ENCODE measurements around the gene UCHL3. TPM values are rescaled to one million over a fixed set of nuclear protein-coding genes. Genes with fewer than 3 reads are reported as not detected.

UCHL3 gene
- total and polyA plus RNA-seq, 2 of the 8 experiments (the other 6 are each of a cell fraction or from before 2014, with no cell fraction given), result 33.0 to 61.1 TPM

- Histone ChIP-seq H2BK20ac (ENCODE audit: low read length) (no peak overlapping the region), H2BK5ac (ENCODE audit: low read depth, low read length) (no peak overlapping the region), H2AK5ac (ENCODE audit: low read depth, low read length) (no peak overlapping the region), H4K8ac (ENCODE audit: extremely low read depth, insufficient read depth, low read length) (no peak overlapping the region), H3K14ac (ENCODE audit: insufficient read length) (no peak overlapping the region), H3K4ac (replicated peaks; ENCODE audit: insufficient read length, low read depth, low read length) (no peak overlapping the region), H2AFZ (ENCODE audit: low read length) (no peak overlapping the region), H4K5ac (ENCODE audit: insufficient read length, low read depth, low read length) (no peak overlapping the region), H3K9me3 (ENCODE audit: insufficient read depth in 2 of 2, low read depth in 1 of 2, low read length in 1 of 2) (no peaks in the 10 kb centered on the region), H3K4me1 (replicated peaks in 1 of 4; ENCODE audit: control insufficient read depth in 3 of 4, insufficient read depth in 4 of 4, low read length in 3 of 4) (peaks cover 0 to 1% (median 0%) of the 10 kb centered on the region in 4 experiments; a peak in 1 of 7 replicates), H3K27me3 (replicated peaks in 1 of 4; ENCODE audit: control insufficient read depth in 3 of 4, extremely low read depth in 1 of 4, insufficient read depth in 3 of 4, low read length in 3 of 4) (no peaks in the 10 kb centered on the region), H3K4me2 (ENCODE audit: insufficient read depth in 1 of 2, low read depth in 2 of 2, low read length in 2 of 2) (no peak overlapping the region), H3K36me3 (ENCODE audit: control insufficient read depth in 2 of 4, insufficient read depth in 4 of 4, low read length in 3 of 4) (no peaks in the 10 kb centered on the region), H2BK12ac (ENCODE audit: low read depth, low read length) (no peak overlapping the region), H3K79me2 (ENCODE audit: control insufficient read depth in 1 of 2, insufficient read depth in 2 of 2, low read length in 2 of 2) (peaks cover 0 to 6% of the 10 kb centered on the region in 2 experiments; a peak in 2 of 4 replicates), H3K9ac (replicated peaks in 1 of 4; ENCODE audit: extremely low read depth in 1 of 4, low read depth in 3 of 4, low read length in 3 of 4) (no peak overlapping the region), H3K18ac (ENCODE audit: extremely low read depth, low read length) (no peak overlapping the region), H2BK120ac (replicated peaks; ENCODE audit: low read depth, low read length) (no peak overlapping the region), H2BK15ac (ENCODE audit: low read length) (no peak overlapping the region), H4K91ac (replicated peaks; ENCODE audit: insufficient read length, low read length) (no peak overlapping the region), H3K23ac (ENCODE audit: insufficient read length) (no peak overlapping the region), H3K56ac (replicated peaks; ENCODE audit: insufficient read length, low read depth, low read length) (no peak overlapping the region), H3K27ac (ENCODE audit: low read depth, low read length) (no peak overlapping the region), H4K20me1 (replicated peaks in 1 of 2; ENCODE audit: control insufficient read depth in 1 of 2, insufficient read depth in 2 of 2, low read length in 2 of 2) (no peaks in the 10 kb centered on the region), H3K79me1 (ENCODE audit: low read depth, low read length) (no peaks in the 10 kb centered on the region), H3K23me2 (ENCODE audit: low read depth, low read length) (no peaks in the 10 kb centered on the region; the same call in 1 of the 2 replicates), H3K4me3 (ENCODE audit: extremely low read depth in 1 of 4, insufficient read depth in 2 of 4, low read depth in 3 of 4, low read length in 4 of 4) (no peak overlapping the region)
- CTCF ChIA-PET (ENCODE audit: partially characterized antibody), result interaction anchor here (1.0 to 2.3 kb wide), 7 partner anchors 8 to 184 kb away, joined by 3 to 7 read pairs (median 5); partner anchors contain the start of genes TBC1D4 and UCHL3
- WGBS, 2 experiments (ENCODE audit: extremely low coverage in 1 of 2, insufficient coverage in 1 of 2, insufficient read length in 1 of 2, insufficient replicate concordance in 2 of 2, low coverage in 1 of 2, low lambda C conversion rate in 2 of 2, missing lambda C conversion rate in 1 of 2), result 100% methylated on average over 1 of the region's 1 CpG; no CpG with 5 or more reads in 1 of the 2 experiments
- POLR2A ChIA-PET (ENCODE audit: partially characterized antibody), result no interaction called here
- DNase-seq (ENCODE audit: low read depth in 1 of 2, low spot score in 2 of 2) (no peak), FAIRE-seq (no peak)
- TF ChIP-seq RNF2 (IDR thresholded peaks at IDR 0.05; ENCODE audit: borderline replicate concordance, low read depth, low read length, missing control alignments, poor library complexity, severe bottlenecking) (no peak), EGR1 (IDR thresholded peaks at IDR 0.05; ENCODE audit: borderline replicate concordance, low read depth, low read length) (no peak), KDM1A (IDR thresholded peaks at IDR 0.05; ENCODE audit: borderline replicate concordance, low read length) (no peak), TAF7 (optimal IDR thresholded peaks at IDR 0.05; ENCODE audit: borderline replicate concordance, low read depth, low read length) (no peak), SUZ12 (IDR thresholded peaks at IDR 0.05; ENCODE audit: low read length) (no peak), CHD2 (IDR thresholded peaks at IDR 0.05; ENCODE audit: low read length) (no peak), GABPA (IDR thresholded peaks at IDR 0.05; ENCODE audit: borderline replicate concordance, insufficient read depth, low read length) (no peak), HDAC2 (IDR thresholded peaks at IDR 0.05; ENCODE audit: borderline replicate concordance in 1 of 2, low read depth in 2 of 2, low read length in 2 of 2) (no peak), YY1 (IDR thresholded peaks at IDR 0.05; ENCODE audit: low read depth, low read length) (no peak)
Measured at GRCh38 chr13:75541961-75542360, 7.6 kb upstream of the UCHL3 start.

Data from H1 (cell line).